Hepatocyte (in vitro differentiated cells): Measurements from ENCODE around the gene STPG1. TPM values are rescaled to one million over a fixed set of nuclear protein-coding genes. Genes with fewer than 3 reads are reported as not detected.

Experiments
- DNase-seq: peaks from one replicate; pipeline ENCODE4 v3.0.0-alpha.2; 2016; ENCODE audit warnings: low spot score
- H2AFZ ChIP-seq: fragments of 200-600 bp; sonication (generic); 2 replicates; pipeline ENCODE4 v1.6.0; 2016; ENCODE audit warnings: antibody characterized with exemption, mild to moderate bottlenecking
- H3K27ac ChIP-seq: fragments of 200-600 bp; sonication (generic); 2 replicates; pipeline ENCODE4 v1.5.1; 2016; ENCODE audit warnings: mild to moderate bottlenecking
- H3K27me3 ChIP-seq: fragments of 200-600 bp; sonication (generic); 2 replicates; pipeline ENCODE4 v1.6.1; 2016
- H3K36me3 ChIP-seq: fragments of 200-600 bp; sonication (generic); replicated peaks from 2 replicates; pipeline ENCODE4 v1.5.1; 2016; ENCODE audit warnings: low read depth; ENCODE audit not compliant: insufficient read depth
- H3K4me1 ChIP-seq: fragments of 200-600 bp; sonication (generic); 2 replicates; pipeline ENCODE4 v1.5.1; 2016; ENCODE audit warnings: mild to moderate bottlenecking, moderate library complexity; ENCODE audit not compliant: insufficient read depth
- H3K4me2 ChIP-seq: fragments of 200-600 bp; sonication (generic); 2 replicates; pipeline ENCODE4 v1.6.0; 2016
- H3K4me3 ChIP-seq: fragments of 200-600 bp; sonication (generic); 2 replicates; pipeline ENCODE4 v1.5.1; 2016; ENCODE audit warnings: mild to moderate bottlenecking
- H3K79me2 ChIP-seq: fragments of 200-600 bp; sonication (generic); 2 replicates; pipeline ENCODE4 v1.6.0; 2017; ENCODE audit warnings: mild to moderate bottlenecking
- H3K9me2 ChIP-seq: fragments of 200-600 bp; sonication (generic); replicated peaks from 2 replicates; pipeline ENCODE4 v1.6.0; 2017; ENCODE audit warnings: mild to moderate bottlenecking; ENCODE audit not compliant: insufficient read depth
- H3K9me3 ChIP-seq: fragments of 200-600 bp; sonication (generic); 2 replicates; pipeline ENCODE4 v1.5.1; 2016; ENCODE audit warnings: low read depth, mild to moderate bottlenecking
- H4K20me1 ChIP-seq: fragments of 200-600 bp; sonication (generic); 2 replicates; pipeline ENCODE4 v1.6.0; 2016; ENCODE audit warnings: mild to moderate bottlenecking; ENCODE audit not compliant: insufficient read depth, poor library complexity, severe bottlenecking
- EZH2 ChIP-seq: fragments of 200-600 bp; sonication (generic); IDR thresholded peaks from 2 replicates; pipeline ENCODE4 v1.6.1; 2016; ENCODE audit warnings: antibody characterized with exemption, mild to moderate bottlenecking, borderline replicate concordance
- EZH2phosphoT487 ChIP-seq: fragments of 200-600 bp; sonication (generic); IDR thresholded peaks from one replicate; pipeline ENCODE4 v1.6.1; 2018; ENCODE audit warnings: antibody characterized with exemption, mild to moderate bottlenecking, low read depth, moderate library complexity; ENCODE audit not compliant: unreplicated experiment, severe bottlenecking
- WGBS: methylation state at CpG from one replicate; pipeline ENCODE4 v1.1.6; 2016; ENCODE audit warnings: low lambda C conversion rate; ENCODE audit errors: missing lambda C conversion rate; 5-methylcytosine and 5-hydroxymethylcytosine counted together
- polyA plus RNA-seq: library from polyadenylated mRNA; unstranded; fragments of >200 nt; fragmentation: Nextera tagmentation; extraction: Ambion mirVana; gene quantifications from 2 replicates; pipeline ENCODE4 v1.2.1, GENCODE V29; 2016
- total RNA-seq: library from RNA; depleted of rRNA; stranded (reverse); fragments of >200 nt; gene quantifications from 2 replicates; pipeline ENCODE4 v1.2.3, GENCODE V29; 2014
- TF ChIP-seq, protein P1 (sequence below): fragments of 200-600 bp; sonication (generic); IDR thresholded peaks from 2 replicates; pipeline ENCODE4 v1.5.1; 2016; ENCODE audit warnings: antibody characterized with exemption, mild to moderate bottlenecking; ENCODE audit not compliant: poor library complexity

STPG1 gene
- total and polyA plus RNA-seq, 2 experiments from 2014 or later: 3.5 to 4.3 TPM

DNA sequence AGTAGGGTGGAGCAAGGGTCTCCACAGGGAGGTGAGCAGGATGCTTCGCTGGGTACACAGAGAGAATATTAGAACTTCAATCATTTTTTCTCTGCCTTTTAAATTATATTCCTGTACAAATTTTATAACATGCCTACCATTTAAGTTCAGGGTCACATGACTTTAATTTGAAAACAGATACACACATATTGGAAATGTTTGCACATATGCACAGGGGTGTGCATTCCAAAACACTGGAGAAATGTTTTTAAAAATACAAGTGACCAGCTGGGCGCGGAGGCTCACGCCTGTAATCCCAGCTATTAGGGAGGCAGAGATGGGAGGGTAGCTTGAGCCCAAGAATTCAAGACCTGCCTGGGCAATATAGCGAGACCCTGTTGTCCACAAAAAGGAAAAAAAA lies 41.7 kb upstream of the STPG1 start:
- Histone ChIP-seq H3K27ac (no peak overlapping the region), H3K9me2 (no peaks in the 10 kb centered on the region), H3K79me2 (no peaks in the 10 kb centered on the region), H4K20me1 (no peaks in the 10 kb centered on the region), H3K27me3 (no peaks in the 10 kb centered on the region), H3K4me3 (no peak overlapping the region), H3K9me3 (no peaks in the 10 kb centered on the region), H3K4me1 (no peaks in the 10 kb centered on the region), H3K36me3 (no peaks in the 10 kb centered on the region), H3K4me2 (no peak overlapping the region), H2AFZ (no peak overlapping the region)
- 95% methylated on average over 5 of the region's 5 CpGs for WGBS
- DNase-seq: no peak
- TF ChIP-seq, protein P1, sequence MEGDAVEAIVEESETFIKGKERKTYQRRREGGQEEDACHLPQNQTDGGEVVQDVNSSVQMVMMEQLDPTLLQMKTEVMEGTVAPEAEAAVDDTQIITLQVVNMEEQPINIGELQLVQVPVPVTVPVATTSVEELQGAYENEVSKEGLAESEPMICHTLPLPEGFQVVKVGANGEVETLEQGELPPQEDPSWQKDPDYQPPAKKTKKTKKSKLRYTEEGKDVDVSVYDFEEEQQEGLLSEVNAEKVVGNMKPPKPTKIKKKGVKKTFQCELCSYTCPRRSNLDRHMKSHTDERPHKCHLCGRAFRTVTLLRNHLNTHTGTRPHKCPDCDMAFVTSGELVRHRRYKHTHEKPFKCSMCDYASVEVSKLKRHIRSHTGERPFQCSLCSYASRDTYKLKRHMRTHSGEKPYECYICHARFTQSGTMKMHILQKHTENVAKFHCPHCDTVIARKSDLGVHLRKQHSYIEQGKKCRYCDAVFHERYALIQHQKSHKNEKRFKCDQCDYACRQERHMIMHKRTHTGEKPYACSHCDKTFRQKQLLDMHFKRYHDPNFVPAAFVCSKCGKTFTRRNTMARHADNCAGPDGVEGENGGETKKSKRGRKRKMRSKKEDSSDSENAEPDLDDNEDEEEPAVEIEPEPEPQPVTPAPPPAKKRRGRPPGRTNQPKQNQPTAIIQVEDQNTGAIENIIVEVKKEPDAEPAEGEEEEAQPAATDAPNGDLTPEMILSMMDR: no peak
- TF ChIP-seq EZH2phosphoT487 (no peak), EZH2 (no peak)

- 78% methylated on average over 5 of the region's 5 CpGs for WGBS
Observed at GRCh38 chr1:24454673-24455072, 41.1 kb upstream of the STPG1 start.

GRCh38 chr1:24452922-24453485 lies 39.4 kb upstream of the STPG1 start:
- no peaks in the 10 kb centered on the region for H3K9me2 ChIP-seq

More at GRCh38 chr1:24454673-24455072, 41.1 kb upstream of the STPG1 start:
- H4K20me1 ChIP-seq: no peaks in the 10 kb centered on the region
- DNase-seq: no peak
- H3K27ac ChIP-seq: no peak overlapping the region
- no peaks in the 10 kb centered on the region for H3K4me1 ChIP-seq
- H3K79me2 ChIP-seq: no peaks in the 10 kb centered on the region
- H3K9me2 ChIP-seq: no peaks in the 10 kb centered on the region
- no peak overlapping the region for H2AFZ ChIP-seq
- H3K9me3 ChIP-seq: no peaks in the 10 kb centered on the region
- TF ChIP-seq EZH2: no peak
- no peak for TF ChIP-seq EZH2phosphoT487
- TF ChIP-seq, protein P1: no peak
- H3K27me3 ChIP-seq: no peaks in the 10 kb centered on the region
- no peak overlapping the region for H3K4me2 ChIP-seq
- no peaks in the 10 kb centered on the region for H3K36me3 ChIP-seq
- H3K4me3 ChIP-seq: no peak overlapping the region

More at GRCh38 chr1:24452922-24453485, 39.4 kb upstream of the STPG1 start:
- no peak for TF ChIP-seq EZH2
- TF ChIP-seq EZH2phosphoT487: no peak
- TF ChIP-seq, protein P1: no peak
- no peaks in the 10 kb centered on the region for H4K20me1 ChIP-seq
- no peak overlapping the region for H3K27ac ChIP-seq
- H3K27me3 ChIP-seq: no peaks in the 10 kb centered on the region
- no peak for DNase-seq
- H3K4me1 ChIP-seq: no peaks in the 10 kb centered on the region
- 84% methylated on average over 8 of the region's 8 CpGs for WGBS
- no peak overlapping the region for H3K4me3 ChIP-seq
- H3K36me3 ChIP-seq: no peaks in the 10 kb centered on the region
- H3K79me2 ChIP-seq: no peaks in the 10 kb centered on the region
- H2AFZ ChIP-seq: no peak overlapping the region
- H3K4me2 ChIP-seq: no peak overlapping the region
- no peaks in the 10 kb centered on the region for H3K9me3 ChIP-seq
